Endothelial cell of umbilical vein (primary cell): ENCODE measurements around the gene MTARC2. TPM values are rescaled to one million over a fixed set of nuclear protein-coding genes. Genes with fewer than 3 reads are reported as not detected.

ENCODE experiments used
- BruUV-seq: library from RNA; stranded (reverse); fragments of 400-500 nt; replicated peaks from 2 replicates; lab custom pipeline; 2021; lab: Mats Ljungman, UMichigan
- CTCF ChIA-PET: fragments of 300-600, 350-600 bp; sonication (Branson Sonifier 250); formaldehyde crosslinking; loops from one replicate; lab custom pipeline; 2021; ENCODE audit warnings: antibody characterized with exemption, inconsistent platforms; lab: Charles Lee
- POLR2A ChIA-PET: fragments of 300-600, 350-600 bp; sonication (Branson Sonifier 250); formaldehyde crosslinking; loops from one replicate; lab custom pipeline; 2021; ENCODE audit warnings: antibody characterized with exemption, inconsistent platforms; lab: Charles Lee
- DNase-seq: peaks from one replicate; pipeline ENCODE4 v3.0.0-alpha.2; 2011; ENCODE audit warnings: low read depth, low spot score
- FAIRE-seq: peaks from 2 replicates; lab custom pipeline; 2011; peaks lifted over from hg19 to GRCh38; lab: Jason Lieb, UNC
- H2AFZ ChIP-seq: 2 replicates; pipeline ENCODE4 v1.6.0; 2012; ENCODE audit warnings: low read depth, low read length, control low read depth, inconsistent platforms
- H3K27ac ChIP-seq: 2 replicates; pipeline ENCODE4 v1.5.1; 2011; ENCODE audit warnings: low read depth, mild to moderate bottlenecking, control low read depth, low read length, moderate library complexity; ENCODE audit not compliant: insufficient read depth
- H3K27me3 ChIP-seq, 2 experiments: 2 replicates each; pipeline versions ENCODE4 v1.6.0 to v1.6.1; 2011; ENCODE audit warnings: low read length in 2 of 2, mixed read lengths in 1 of 2; ENCODE audit not compliant: control insufficient read depth in 2 of 2, insufficient read depth in 2 of 2
- H3K36me3 ChIP-seq, 2 experiments: 2 replicates in 1 of 2; 3 replicates in 1 of 2; pipeline ENCODE4 v1.5.1; 2011; ENCODE audit warnings: low read length in 2 of 2, mild to moderate bottlenecking in 1 of 2, moderate library complexity in 1 of 2; ENCODE audit not compliant: control insufficient read depth in 2 of 2, insufficient read depth in 2 of 2; ENCODE audit errors: extremely low read depth in 1 of 2
- H3K4me1 ChIP-seq: 3 replicates; pipeline ENCODE4 v1.5.1; 2011; ENCODE audit warnings: mild to moderate bottlenecking, low read length; ENCODE audit not compliant: control insufficient read depth, insufficient read depth; ENCODE audit errors: extremely low read depth
- H3K4me2 ChIP-seq: 2 replicates; pipeline ENCODE4 v1.6.1; 2011; ENCODE audit warnings: low read length, control low read depth, mixed read lengths; ENCODE audit not compliant: insufficient read depth
- H3K4me3 ChIP-seq, 3 experiments: fragments of 200-600 bp in 1 of 3; sonication (generic), shearing (Covaris generic) in 1 of 3; replicated peaks in 1 of 3; 2 replicates each; pipeline ENCODE4 v1.5.1; 2011 to 2016; ENCODE audit warnings: control low read depth in 3 of 3, low read length in 3 of 3, mild to moderate bottlenecking in 2 of 3, inconsistent platforms in 1 of 3, low read depth in 1 of 3, moderate library complexity in 1 of 3; ENCODE audit not compliant: insufficient read depth in 1 of 3
- H3K79me2 ChIP-seq: 2 replicates; pipeline ENCODE4 v1.6.0; 2012; ENCODE audit warnings: low read length, inconsistent platforms; ENCODE audit not compliant: control insufficient read depth, insufficient read depth
- H3K9ac ChIP-seq: replicated peaks from 2 replicates; pipeline ENCODE3; 2011; ENCODE audit warnings: low read length, control low read depth; ENCODE audit not compliant: insufficient read depth; ENCODE audit errors: extremely low read depth
- H3K9me1 ChIP-seq: replicated peaks from 3 replicates; pipeline ENCODE4 v1.6.0; 2011; ENCODE audit warnings: mild to moderate bottlenecking, low read length; ENCODE audit not compliant: control insufficient read depth, insufficient read depth; ENCODE audit errors: extremely low read depth
- H3K9me3 ChIP-seq: replicated peaks from 2 replicates; pipeline ENCODE4 v1.5.1; 2012; ENCODE audit warnings: low read length, inconsistent platforms; ENCODE audit not compliant: control insufficient read depth, insufficient read depth
- H4K20me1 ChIP-seq: replicated peaks from 2 replicates; pipeline ENCODE3; 2011; ENCODE audit warnings: mild to moderate bottlenecking, low read length; ENCODE audit not compliant: control insufficient read depth, insufficient read depth; ENCODE audit errors: extremely low read depth
- CTCF ChIP-seq, 2 donors: IDR thresholded peaks; 1 replicate in 1 of 2; 2 replicates in 1 of 2; pipeline ENCODE4 v1.5.1; 2011; ENCODE audit warnings: low read length in 2 of 2, mild to moderate bottlenecking in 2 of 2, moderate library complexity in 2 of 2, control low read depth in 1 of 2, inconsistent platforms in 1 of 2, low read depth in 1 of 2; ENCODE audit not compliant: insufficient read depth in 1 of 2; ENCODE audit errors: extremely low read depth in 1 of 2
- EZH2 ChIP-seq: IDR thresholded peaks from 2 replicates; pipeline ENCODE4 v1.6.1; 2012; ENCODE audit warnings: borderline replicate concordance, low read depth, mild to moderate bottlenecking, moderate library complexity, low read length, inconsistent platforms; ENCODE audit not compliant: severe bottlenecking
- FOS ChIP-seq: IDR thresholded peaks from 2 replicates; pipeline ENCODE4 v1.6.1; 2011; ENCODE audit warnings: mild to moderate bottlenecking, low read length, moderate library complexity, borderline replicate concordance; ENCODE audit not compliant: insufficient read depth
- GATA2 ChIP-seq: IDR thresholded peaks from 2 replicates; pipeline ENCODE4 v1.7.0; 2011; ENCODE audit warnings: low read depth, mild to moderate bottlenecking, moderate library complexity, mixed read lengths, low read length; ENCODE audit not compliant: insufficient read length, insufficient read depth
- JUN ChIP-seq: IDR thresholded peaks from 2 replicates; pipeline ENCODE4 v1.6.1; 2011; ENCODE audit warnings: borderline replicate concordance, low read depth; ENCODE audit not compliant: insufficient read length, insufficient read depth
- MAX ChIP-seq: IDR thresholded peaks from 2 replicates; pipeline ENCODE4 v1.6.1; 2011; ENCODE audit not compliant: insufficient read depth, insufficient read length
- POLR2AphosphoS5 ChIP-seq: IDR thresholded peaks from 2 replicates; pipeline ENCODE4 v1.6.1; 2012; ENCODE audit warnings: low read depth, mild to moderate bottlenecking, control low read depth, low read length, moderate library complexity; ENCODE audit not compliant: insufficient read depth
- dilution Hi-C: fragments of 300-500 bp; cut with MboI; formaldehyde crosslinking; loops from one replicate; pipeline ENCODE4 v1.15.0; 2019; ENCODE audit warnings: low sequenced_read_pairs; ENCODE audit not compliant: extremely low pct_ligation_motif_present
- intact Hi-C: fragments of 100-400 bp; cut with micrococcal nuclease; formaldehyde crosslinking; loops from one replicate; pipeline ENCODE4 v1.10.0; 2022
- polyA plus RNA-seq, 4 experiments: library from polyadenylated mRNA; depleted of rRNA in 3 of 4; stranded (reverse) in 3 of 4; unstranded in 1 of 4; fragments of >200 nt; gene quantifications; 2 replicates each; pipeline versions ENCODE4 v1.2.1 to v1.2.3, GENCODE V29; 2011 to 2012; ENCODE audit warnings: missing spikeins in 1 of 4
- total RNA-seq: library from RNA; stranded (reverse); gene quantifications from 2 replicates; pipeline ENCODE4 v1.2.3, GENCODE V29; 2021

The MTARC2 gene
- total and polyA plus RNA-seq, 2 donors (not counting 3 experiments of a cell fraction or from before 2014, with no cell fraction given) = 9.8 to 14.1 TPM

- CTCF ChIA-PET = no interaction called here
- dilution Hi-C loops = no loop called here
- no peak overlapping the region for H3K4me3 ChIP-seq
Measured at GRCh38 chr1:220796530-220796929, 48.4 kb downstream of the MTARC2 start.

More at GRCh38 chr1:220796530-220796929, 48.4 kb downstream of the MTARC2 start:
- Histone ChIP-seq H2AFZ (no peak overlapping the region), H3K27me3 (no peaks in the 10 kb centered on the region), H3K4me2 (no peak overlapping the region), H3K27ac (no peak overlapping the region), H3K36me3 (no peaks in the 10 kb centered on the region), H4K20me1 (no peaks in the 10 kb centered on the region), H3K4me1 (no peaks in the 10 kb centered on the region), H3K9me3 (no peaks in the 10 kb centered on the region), H3K9me1 (no peaks in the 10 kb centered on the region), H3K9ac (no peak overlapping the region), H3K79me2 (no peaks in the 10 kb centered on the region)
- FAIRE-seq (no peak), DNase-seq (no peak)
- no TSS peak for BruUV-seq
- POLR2A ChIA-PET = no interaction called here
- intact Hi-C loops = no loop called here
- TF ChIP-seq POLR2AphosphoS5 (no peak), MAX (no peak), GATA2 (no peak), CTCF (IDR thresholded peaks at IDR 0.05; ENCODE audit: extremely low read depth in 1 of 2, insufficient read depth in 1 of 2, low read depth in 1 of 2, low read length in 2 of 2) (no peak), JUN (no peak), EZH2 (no peak), FOS (no peak)
